Transverse colon (tissue), 4 donors: Measurements from ENCODE around the gene MEGF11. TPM values are rescaled to one million over a fixed set of nuclear protein-coding genes. Genes with fewer than 3 reads are reported as not detected.

Experiments used
- DNase-seq: peaks from one replicate; pipeline ENCODE4 v3.0.0-alpha.2; 2019
- H3K27ac ChIP-seq, 4 donors: fragments of 200-600 bp; sonication (generic); 2 replicates each; pipeline ENCODE4 v1.5.1; 2016 to 2018; ENCODE audit warnings: inconsistent platforms in 4 of 4
- H3K27me3 ChIP-seq: fragments of 200-600 bp; sonication (generic); 2 replicates; pipeline ENCODE4 v1.5.1; 2017; ENCODE audit warnings: inconsistent platforms
- H3K36me3 ChIP-seq, 4 donors: fragments of 200-600 bp; sonication (generic); 2 replicates each; pipeline ENCODE4 v1.5.1; 2017 to 2019; ENCODE audit warnings: inconsistent platforms in 4 of 4
- H3K4me1 ChIP-seq, 4 donors: fragments of 200-600 bp; sonication (generic); 2 replicates each; pipeline ENCODE4 v1.5.1; 2017 to 2020; ENCODE audit warnings: inconsistent platforms in 4 of 4
- H3K4me3 ChIP-seq, 4 donors: fragments of 200-600 bp; sonication (generic); 1 replicate in 1 of 4; 2 replicates in 3 of 4; pipeline versions ENCODE4 v1.5.1 to v1.6.1; 2017 to 2019; ENCODE audit warnings: inconsistent platforms in 4 of 4
- H3K9me3 ChIP-seq, 2 donors: fragments of 200-600 bp; sonication (generic); 2 replicates each; pipeline ENCODE4 v1.5.1; 2017 to 2019; ENCODE audit warnings: inconsistent platforms in 2 of 2
- CTCF ChIP-seq, 5 experiments: fragments of 200-600 bp in 3 of 5; fragments of 450-650 bp in 2 of 5; sonication (generic) in 3 of 5; IDR thresholded peaks; 1 replicate in 2 of 5; 2 replicates in 3 of 5; pipeline ENCODE4 v1.5.1; 2016 to 2017; ENCODE audit warnings: antibody characterized with exemption in 5 of 5, inconsistent platforms in 3 of 5, mild to moderate bottlenecking in 2 of 5, moderate library complexity in 1 of 5
- EP300 ChIP-seq: sonication (generic); formaldehyde crosslinking; IDR thresholded peaks from one replicate; pipeline ENCODE4 v1.6.1; 2017; ENCODE audit warnings: antibody characterized with exemption, low read depth
- POLR2A ChIP-seq: fragments of 450-650 bp; IDR thresholded peaks from one replicate; pipeline ENCODE4 v1.6.1; 2016; ENCODE audit warnings: antibody characterized with exemption, mild to moderate bottlenecking, moderate library complexity
- POLR2AphosphoS5 ChIP-seq, 3 donors: sonication (generic); formaldehyde crosslinking; IDR thresholded peaks; one replicate each; pipeline ENCODE4 v1.6.1; 2016; ENCODE audit warnings: antibody characterized with exemption in 3 of 3
- WGBS, 2 donors: methylation state at CpG; one replicate each; pipeline ENCODE4 v1.1.5; 2018; ENCODE audit warnings: low coverage in 1 of 2; 5-methylcytosine and 5-hydroxymethylcytosine counted together
- in situ Hi-C, 4 donors: fragments of 200-750 bp; cut with MboI; loops; one replicate each; pipeline versions ENCODE4 v1.15.0 to v1.15.1; 2017; ENCODE audit warnings: low sequenced_read_pairs in 3 of 4, low pct_ligation_motif_present in 1 of 4, low pct_unique_long_range_greater_than_20kb in 1 of 4
- intact Hi-C: fragments of 100-400 bp; cut with DNase I; formaldehyde crosslinking; loops from one replicate; pipeline ENCODE4 v1.15.1; 2023; ENCODE audit warnings: low total_unique reads
- total RNA-seq, 4 donors: library from RNA; depleted of rRNA; stranded (reverse); fragments of >200 nt; gene quantifications; one replicate each; pipeline ENCODE4 v1.1.0, GENCODE V29; 2016

MEGF11 gene
- total RNA-seq, 4 donors from 2014 or later: 0.16 TPM; not detected in 3

GRCh38 chr15:65952391-65953053 is 301.0 kb downstream of the MEGF11 start:
- Histone ChIP-seq H3K27ac (no peak overlapping the region), H3K27me3 (no peaks in the 10 kb centered on the region), H3K9me3 (no peaks in the 10 kb centered on the region), H3K36me3 (no peaks in the 10 kb centered on the region), H3K4me3 (no peak overlapping the region), H3K4me1 (no peaks in the 10 kb centered on the region)
- intact Hi-C loops: no loop called here
- no peak for DNase-seq
- in situ Hi-C loops: no loop called here
- 40 to 58% methylated on average over 1 to 7 of the region's 7 CpGs for WGBS, 2 donors
- TF ChIP-seq CTCF (IDR thresholded peaks at IDR 0.05) (no peak), POLR2A (no peak), EP300 (no peak), POLR2AphosphoS5 (IDR thresholded peaks at IDR 0.05) (no peak)

- intact Hi-C loops (no loop called here), in situ Hi-C loops (no loop called here)
- WGBS, 2 donors: 88 to 94% methylated on average over 2 of the region's 2 CpGs
- no peaks in the 10 kb centered on the region for H3K36me3 ChIP-seq
- no peaks in the 10 kb centered on the region for H3K27me3 ChIP-seq
- no peak overlapping the region for H3K4me3 ChIP-seq
- H3K4me1 ChIP-seq: no peaks in the 10 kb centered on the region
- DNase-seq: no peak
- H3K9me3 ChIP-seq: no peaks in the 10 kb centered on the region
- no peak overlapping the region for H3K27ac ChIP-seq
- no peak for TF ChIP-seq EP300
- no peak for TF ChIP-seq CTCF (IDR thresholded peaks at IDR 0.05)
- no peak for TF ChIP-seq POLR2AphosphoS5 (IDR thresholded peaks at IDR 0.05)
- TF ChIP-seq POLR2A: no peak
These were observed 302.5 kb downstream of the MEGF11 start for GRCh38 chr15:65951007-65951406.

- H3K9me3 ChIP-seq: no peaks in the 10 kb centered on the region
- 86% methylated on average over 6 of the region's 6 CpGs; no CpG with 5 or more reads in 1 of the 2 donors for WGBS, 2 donors
These were observed 304.1 kb downstream of the MEGF11 start for GRCh38 chr15:65949491-65949890.

GRCh38 chr15:65949011-65949410 is 304.5 kb downstream of the MEGF11 start:
- no peak for TF ChIP-seq CTCF (IDR thresholded peaks at IDR 0.05)
- no peak for TF ChIP-seq POLR2AphosphoS5 (IDR thresholded peaks at IDR 0.05)
- no peak for TF ChIP-seq EP300
- DNase-seq: no peak
- H3K27me3 ChIP-seq: no peaks in the 10 kb centered on the region
- no peaks in the 10 kb centered on the region for H3K4me1 ChIP-seq
- H3K4me3 ChIP-seq: no peak overlapping the region
- in situ Hi-C loops (no loop called here), intact Hi-C loops (no loop called here)
- no peaks in the 10 kb centered on the region for H3K9me3 ChIP-seq
- 85 to 90% methylated on average over 3 to 6 of the region's 6 CpGs for WGBS, 2 donors
- H3K36me3 ChIP-seq: no peaks in the 10 kb centered on the region
- H3K27ac ChIP-seq: no peak overlapping the region

More at GRCh38 chr15:65949491-65949890, 304.1 kb downstream of the MEGF11 start:
- no peaks in the 10 kb centered on the region for H3K36me3 ChIP-seq
- H3K4me1 ChIP-seq: no peaks in the 10 kb centered on the region
- intact Hi-C loops (no loop called here), in situ Hi-C loops (no loop called here)
- DNase-seq: no peak
- no peaks in the 10 kb centered on the region for H3K27me3 ChIP-seq
- no peak for TF ChIP-seq CTCF (IDR thresholded peaks at IDR 0.05)
- TF ChIP-seq POLR2A: no peak
- TF ChIP-seq EP300: no peak
- TF ChIP-seq POLR2AphosphoS5 (IDR thresholded peaks at IDR 0.05): no peak
- H3K4me3 ChIP-seq: no peak overlapping the region
- H3K27ac ChIP-seq: no peak overlapping the region
